Progenitor cell of endocrine pancreas (in vitro differentiated cells): Measurements from ENCODE around the gene TPRG1. TPM values are rescaled to one million over a fixed set of nuclear protein-coding genes. Genes with fewer than 3 reads are reported as not detected.

Experiments used
- DNase-seq: peaks from one replicate; pipeline ENCODE4 v3.0.0; 2021; ENCODE audit warnings: low spot score; ENCODE audit not compliant: unreplicated experiment
- H3K27ac Mint-ChIP-seq: 2 replicates; pipeline ENCODE4 v1.8.0; 2021; ENCODE audit warnings: mild to moderate bottlenecking, moderate library complexity, mixed read lengths
- H3K27me3 Mint-ChIP-seq: 2 replicates; pipeline ENCODE4 v1.8.0; 2021; ENCODE audit warnings: mixed read lengths
- H3K36me3 Mint-ChIP-seq: 2 replicates; pipeline ENCODE4 v1.8.0; 2022; ENCODE audit warnings: mixed read lengths; ENCODE audit not compliant: insufficient read depth
- H3K4me1 Mint-ChIP-seq: 2 replicates; pipeline ENCODE4 v1.8.0; 2021; ENCODE audit warnings: low read depth, mixed read lengths
- H3K4me3 Mint-ChIP-seq: 2 replicates; pipeline ENCODE4 v1.8.0; 2021; ENCODE audit warnings: low read depth, mild to moderate bottlenecking, moderate library complexity, mixed read lengths
- H3K9me3 Mint-ChIP-seq: 2 replicates; pipeline ENCODE4 v1.8.0; 2021; ENCODE audit warnings: low read depth, mixed read lengths
- CTCF ChIP-seq: fragments of 200-600 bp; sonication (generic); IDR thresholded peaks from one replicate; pipeline ENCODE4 v1.5.0; 2021; ENCODE audit warnings: antibody characterized with exemption, mild to moderate bottlenecking; ENCODE audit not compliant: unreplicated experiment
- total RNA-seq: library from RNA; stranded (reverse); gene quantifications from 2 replicates; pipeline ENCODE4 v1.2.1, GENCODE V29; 2021

TPRG1 gene
- total RNA-seq, 1 donor from 2014 or later, result 2.3 TPM

GRCh38 chr3:189349772-189350171 lies 178.0 kb downstream of the TPRG1 start:
- H3K4me3 Mint-ChIP-seq, result no peak overlapping the region
- no peaks in the 10 kb centered on the region for H3K36me3 Mint-ChIP-seq
- DNase-seq, result no peak
- peaks cover 3% of the 10 kb centered on the region for H3K9me3 Mint-ChIP-seq
- no peaks in the 10 kb centered on the region for H3K27me3 Mint-ChIP-seq
- H3K4me1 Mint-ChIP-seq, result peaks cover 15% of the 10 kb centered on the region
- TF ChIP-seq CTCF, result no peak
- no peak overlapping the region for H3K27ac Mint-ChIP-seq

GRCh38 chr3:189353318-189353965 lies 181.7 kb downstream of the TPRG1 start:
- DNase-seq, result no peak
- Mint-ChIP-seq H3K27ac (no peak overlapping the region), H3K4me1 (peaks cover 18% of the 10 kb centered on the region), H3K27me3 (no peaks in the 10 kb centered on the region), H3K4me3 (no peak overlapping the region), H3K36me3 (no peaks in the 10 kb centered on the region), H3K9me3 (peaks cover 3% of the 10 kb centered on the region)
- no peak for TF ChIP-seq CTCF

- Mint-ChIP-seq H3K36me3 (no peaks in the 10 kb centered on the region), H3K4me3 (no peak overlapping the region), H3K9me3 (peaks cover 3% of the 10 kb centered on the region), H3K27me3 (no peaks in the 10 kb centered on the region), H3K4me1 (peaks cover 18% of the 10 kb centered on the region), H3K27ac (no peak overlapping the region)
- no peak for DNase-seq
- TF ChIP-seq CTCF, result no peak
Observed at GRCh38 chr3:189353988-189354889, 182.5 kb downstream of the TPRG1 start.

- DNase-seq, result no peak
- H3K4me3 Mint-ChIP-seq, result no peak overlapping the region
- H3K27ac Mint-ChIP-seq, result no peak overlapping the region
- peaks cover 18% of the 10 kb centered on the region for H3K4me1 Mint-ChIP-seq
- H3K27me3 Mint-ChIP-seq, result no peaks in the 10 kb centered on the region
- no peak for TF ChIP-seq CTCF
- H3K36me3 Mint-ChIP-seq, result no peaks in the 10 kb centered on the region
- H3K9me3 Mint-ChIP-seq, result peaks cover 3% of the 10 kb centered on the region
Observed at GRCh38 chr3:189355115-189355480, 183.3 kb downstream of the TPRG1 start.

GRCh38 chr3:189355481-189356201 lies 183.9 kb downstream of the TPRG1 start:
- no peak for TF ChIP-seq CTCF
- Mint-ChIP-seq H3K9me3 (peaks cover 3% of the 10 kb centered on the region), H3K4me1 (peaks cover 18% of the 10 kb centered on the region), H3K27ac (peak overlapping the region; percentile 47), H3K4me3 (no peak overlapping the region), H3K27me3 (no peaks in the 10 kb centered on the region), H3K36me3 (no peaks in the 10 kb centered on the region)
- no peak for DNase-seq
